CD4-positive, CD25-positive, alpha-beta regulatory T cell (primary cell): Measurements from ENCODE around the gene AGBL4. TPM values are rescaled to one million over a fixed set of nuclear protein-coding genes. Genes with fewer than 3 reads are reported as not detected.

Experiments used
- ATAC-seq, 2 donors: fragments of 150-1000 bp; cut with Tn5 transposase; one replicate each; pipeline ENCODE4 v1.10.0; 2021; ENCODE audit warnings: low read depth in 2 of 2, moderate number of reproducible peaks in 2 of 2, moderate library complexity in 1 of 2
- DNase-seq, 3 donors: peaks; one replicate each; pipeline versions ENCODE4 v3.0.0 to v3.0.0-alpha.2; 2012 to 2022; ENCODE audit warnings: mixed read lengths in 1 of 3
- H3K27ac ChIP-seq: one replicate; pipeline ENCODE4 v1.7.0; 2013; ENCODE audit warnings: mild to moderate bottlenecking, low read length; ENCODE audit not compliant: insufficient read depth, poor library complexity, severe bottlenecking
- H3K27me3 ChIP-seq: one replicate; pipeline ENCODE4 v1.7.0; 2013; ENCODE audit warnings: low read length; ENCODE audit not compliant: control insufficient read depth, insufficient read depth
- H3K36me3 ChIP-seq: one replicate; pipeline ENCODE4 v1.7.0; 2013; ENCODE audit warnings: mild to moderate bottlenecking, low read length, moderate library complexity; ENCODE audit not compliant: control insufficient read depth, insufficient read depth
- H3K4me1 ChIP-seq: 2 replicates; pipeline ENCODE4 v1.7.0; 2013; ENCODE audit warnings: mild to moderate bottlenecking, low read length; ENCODE audit not compliant: insufficient read depth, control insufficient read depth, poor library complexity, severe bottlenecking
- H3K4me3 ChIP-seq: one replicate; pipeline ENCODE4 v1.7.0; 2013; ENCODE audit warnings: low read depth, mild to moderate bottlenecking, low read length, moderate library complexity
- H3K9me3 ChIP-seq, 2 experiments: 1 replicate in 1 of 2; 2 replicates in 1 of 2; pipeline ENCODE4 v1.7.0; 2013; ENCODE audit warnings: low read length in 2 of 2, mild to moderate bottlenecking in 1 of 2, moderate library complexity in 1 of 2; ENCODE audit not compliant: control insufficient read depth in 2 of 2
- H3K27ac Mint-ChIP-seq, 3 donors: one replicate each; pipeline ENCODE4 v1.8.0; 2020 to 2022; ENCODE audit warnings: mild to moderate bottlenecking in 3 of 3, mixed read lengths in 3 of 3, moderate library complexity in 2 of 3
- H3K27me3 Mint-ChIP-seq: one replicate; pipeline ENCODE4 v1.8.0; 2022; ENCODE audit warnings: mild to moderate bottlenecking, mixed read lengths
- H3K36me3 Mint-ChIP-seq: one replicate; pipeline ENCODE4 v1.8.0; 2020; ENCODE audit warnings: mixed read lengths
- H3K4me1 Mint-ChIP-seq, 4 donors: one replicate each; pipeline ENCODE4 v1.8.0; 2020 to 2022; ENCODE audit warnings: mixed read lengths in 4 of 4, mild to moderate bottlenecking in 1 of 4
- H3K4me3 Mint-ChIP-seq, 4 donors: one replicate each; pipeline ENCODE4 v1.8.0; 2020 to 2022; ENCODE audit warnings: mild to moderate bottlenecking in 4 of 4, mixed read lengths in 4 of 4, moderate library complexity in 3 of 4
- H3K9me3 Mint-ChIP-seq, 7 donors: one replicate each; pipeline ENCODE4 v1.8.0; 2020 to 2022; ENCODE audit warnings: mixed read lengths in 7 of 7, mild to moderate bottlenecking in 3 of 7, moderate library complexity in 2 of 7
- polyA plus RNA-seq, 4 donors: library from polyadenylated mRNA; unstranded; fragments of 300-500 nt; fragmentation: Illumina TruSeq; gene quantifications; one replicate each; pipeline ENCODE4 v1.2.3, GENCODE V29; 2021
- total RNA-seq: library from RNA; stranded (reverse); gene quantifications from one replicate; pipeline ENCODE4 v1.2.3, GENCODE V29; 2022

Gene AGBL4
- total and polyA plus RNA-seq, 5 donors from 2014 or later = 0.47 TPM; not detected in 4

DNA sequence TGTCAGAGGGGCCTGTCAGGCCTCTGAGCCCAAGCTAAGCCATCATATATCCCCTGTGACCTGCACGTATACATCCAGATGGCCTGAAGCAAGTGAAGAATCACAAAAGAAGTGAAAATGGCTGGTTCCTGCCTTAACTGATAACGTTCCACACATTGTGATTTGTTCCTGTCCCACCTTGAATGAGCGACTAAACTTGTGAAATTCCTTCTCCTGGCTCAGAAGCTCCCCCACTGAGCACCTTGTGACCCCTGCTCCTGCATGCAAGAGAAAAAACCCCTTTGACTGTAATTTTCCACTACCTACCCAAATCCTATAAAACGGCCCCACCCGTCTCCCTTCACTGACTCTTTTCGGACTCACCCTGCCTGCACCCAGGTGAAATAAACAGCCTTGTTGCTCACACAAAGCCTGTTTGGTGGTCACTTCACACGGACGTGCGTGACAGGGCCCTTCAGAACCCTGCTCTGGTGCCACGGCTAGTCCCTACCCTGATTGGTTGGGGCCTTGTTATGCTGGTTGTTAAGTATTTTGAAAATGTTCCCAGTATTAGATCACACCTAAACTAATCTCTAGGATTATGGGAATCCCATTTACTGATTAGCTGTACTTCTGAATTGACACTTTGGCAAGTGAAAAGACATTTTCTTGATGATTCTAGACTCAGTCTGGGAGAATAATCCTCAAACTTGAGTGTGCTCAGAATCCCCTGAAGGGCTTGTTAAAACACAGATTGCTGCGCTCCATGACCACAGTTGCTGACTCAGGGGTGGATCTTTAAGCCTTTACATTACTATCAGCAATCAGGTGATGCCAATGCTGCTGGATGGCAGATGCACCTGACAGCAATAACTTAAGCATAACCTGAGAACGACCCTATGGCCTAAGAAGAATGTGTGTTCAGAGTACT lies 1523.0 kb downstream of the AGBL4 start:
- no peak overlapping the region for H3K27ac Mint-ChIP-seq

DNA sequence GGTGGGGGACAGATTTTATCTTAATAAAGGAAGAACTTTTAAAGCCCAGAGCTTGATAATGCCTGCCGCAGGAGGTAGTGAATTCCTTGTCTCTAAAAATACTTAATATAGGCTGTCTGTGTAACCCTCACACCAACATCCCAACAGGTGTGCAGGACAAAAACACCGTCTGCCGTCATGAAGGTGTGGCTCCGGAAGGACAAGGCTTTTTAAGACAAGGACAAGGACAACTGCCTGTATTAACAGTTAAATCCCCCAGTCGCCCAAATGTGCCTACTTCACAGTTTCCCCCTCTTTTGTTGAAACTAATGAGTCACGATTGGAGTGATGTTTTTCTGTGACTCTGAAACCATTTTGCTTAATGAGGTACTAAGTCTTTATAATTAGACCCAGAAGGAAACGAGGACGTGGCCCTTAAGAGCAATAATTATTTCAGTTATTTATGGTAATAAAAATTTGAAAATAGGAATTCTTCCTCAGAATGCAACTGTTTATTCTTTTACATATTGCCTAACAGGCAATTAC lies 1524.5 kb downstream of the AGBL4 start:
- ATAC-seq (no peak), DNase-seq (no peak)
- Histone ChIP-seq H3K4me1 (no peaks in the 10 kb centered on the region), H3K27me3 (no peaks in the 10 kb centered on the region), H3K27ac (no peak overlapping the region), H3K4me3 (no peak overlapping the region), H3K36me3 (no peaks in the 10 kb centered on the region), H3K9me3 (no peaks in the 10 kb centered on the region)
- Mint-ChIP-seq H3K27ac (no peak overlapping the region), H3K4me1 (peaks cover 0 to 3% (median 0%) of the 10 kb centered on the region in 4 donors), H3K27me3 (no peaks in the 10 kb centered on the region), H3K36me3 (no peaks in the 10 kb centered on the region), H3K4me3 (no peak overlapping the region), H3K9me3 (no peaks in the 10 kb centered on the region)

More for the DNA sequence above, 1523.0 kb downstream of the AGBL4 start:
- ATAC-seq (no peak), DNase-seq (no peak)
- Histone ChIP-seq H3K4me1 (no peaks in the 10 kb centered on the region), H3K27ac (no peak overlapping the region), H3K27me3 (no peaks in the 10 kb centered on the region), H3K4me3 (no peak overlapping the region), H3K36me3 (no peaks in the 10 kb centered on the region), H3K9me3 (no peaks in the 10 kb centered on the region)
- H3K4me1 Mint-ChIP-seq = peaks cover 0 to 3% (median 0%) of the 10 kb centered on the region in 4 donors
- no peaks in the 10 kb centered on the region for H3K36me3 Mint-ChIP-seq
- no peak overlapping the region for H3K4me3 Mint-ChIP-seq
- H3K27me3 Mint-ChIP-seq = no peaks in the 10 kb centered on the region
- H3K9me3 Mint-ChIP-seq = no peaks in the 10 kb centered on the region

DNA sequence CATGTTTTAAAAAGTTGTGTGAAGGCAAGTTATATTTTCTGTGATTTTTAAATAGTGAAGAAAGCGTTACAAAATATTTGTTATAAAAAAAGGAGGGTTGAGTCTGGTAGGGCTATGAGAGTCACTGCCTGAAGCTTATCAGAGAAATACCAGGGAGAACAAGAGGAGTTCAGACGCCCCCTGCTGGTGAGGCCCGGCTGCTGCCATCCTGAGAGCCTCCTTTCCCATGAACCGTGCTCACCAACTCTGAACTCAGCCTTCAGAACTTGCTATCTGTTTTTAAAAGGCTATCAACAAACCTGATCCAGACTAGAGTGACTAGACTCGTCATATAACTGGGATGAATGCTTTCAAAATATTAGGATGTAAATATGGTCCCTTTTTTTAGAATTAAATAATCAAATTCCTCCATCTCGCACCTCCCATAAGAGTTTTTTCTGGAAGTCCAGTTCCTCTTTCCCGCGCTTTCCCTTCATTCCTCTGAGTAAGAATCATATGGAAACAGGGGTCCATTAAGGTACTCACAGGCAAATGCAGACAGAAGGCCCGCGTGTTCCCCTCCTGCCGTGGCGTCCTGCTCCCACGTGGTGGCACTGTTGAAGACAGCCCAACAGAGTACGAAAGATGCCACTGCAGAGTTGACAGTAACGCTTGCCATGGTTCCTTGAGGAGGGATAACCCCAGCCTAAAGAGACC lies 1525.5 kb downstream of the AGBL4 start:
- H3K36me3 ChIP-seq = no peaks in the 10 kb centered on the region
- H3K27ac Mint-ChIP-seq = peak overlapping the region in 1 of 3 donors; percentile 74

GRCh38 chr1:48495911-48496310 lies 1527.8 kb downstream of the AGBL4 start:
- Histone ChIP-seq H3K4me3 (no peak overlapping the region), H3K27me3 (no peaks in the 10 kb centered on the region), H3K4me1 (no peaks in the 10 kb centered on the region), H3K36me3 (no peaks in the 10 kb centered on the region), H3K9me3 (no peaks in the 10 kb centered on the region), H3K27ac (no peak overlapping the region)
- peak overlapping the region in 1 of 3 donors; percentile 7 for H3K27ac Mint-ChIP-seq
- no peaks in the 10 kb centered on the region for H3K9me3 Mint-ChIP-seq
- DNase-seq = no peak
- no peak overlapping the region for H3K4me3 Mint-ChIP-seq
- H3K36me3 Mint-ChIP-seq = no peaks in the 10 kb centered on the region
- peaks cover 0 to 3% (median 0%) of the 10 kb centered on the region in 4 donors for H3K4me1 Mint-ChIP-seq
- no peak for ATAC-seq
- H3K27me3 Mint-ChIP-seq = peaks cover 5% of the 10 kb centered on the region

More for the DNA sequence above, 1525.5 kb downstream of the AGBL4 start:
- Histone ChIP-seq H3K4me1 (no peaks in the 10 kb centered on the region), H3K27me3 (no peaks in the 10 kb centered on the region), H3K27ac (no peak overlapping the region), H3K9me3 (no peaks in the 10 kb centered on the region), H3K4me3 (no peak overlapping the region)
- DNase-seq (peak; percentile 13 to 58 (median 30)), ATAC-seq (peak; percentile 50 to 56)
- no peaks in the 10 kb centered on the region for H3K27me3 Mint-ChIP-seq
- no peak overlapping the region for H3K4me3 Mint-ChIP-seq
- no peaks in the 10 kb centered on the region for H3K9me3 Mint-ChIP-seq
- H3K4me1 Mint-ChIP-seq = peaks cover 0 to 3% (median 0%) of the 10 kb centered on the region in 4 donors
- H3K36me3 Mint-ChIP-seq = no peaks in the 10 kb centered on the region

DNA sequence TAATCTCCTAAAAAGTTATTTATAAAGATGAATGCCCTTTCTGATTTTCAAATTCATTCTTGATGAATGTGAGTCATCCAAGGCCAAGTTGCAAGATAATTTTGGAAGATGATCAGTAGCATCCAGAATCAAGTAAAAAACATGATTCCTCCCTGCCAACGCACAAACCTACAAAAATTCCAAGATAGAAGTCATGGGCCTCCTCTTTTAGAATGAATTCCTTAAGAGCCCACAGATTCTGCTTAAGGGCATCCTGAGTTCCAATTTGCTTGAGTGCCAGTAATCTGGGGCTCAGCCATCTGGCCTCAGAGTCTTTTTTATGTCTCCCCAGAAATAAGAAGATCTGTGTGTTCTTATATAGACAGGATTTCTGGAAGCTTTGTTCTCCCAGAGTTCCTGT lies 1528.6 kb downstream of the AGBL4 start:
- Histone ChIP-seq H3K27ac (no peak overlapping the region), H3K27me3 (no peaks in the 10 kb centered on the region), H3K9me3 (no peaks in the 10 kb centered on the region), H3K4me3 (no peak overlapping the region), H3K4me1 (no peaks in the 10 kb centered on the region), H3K36me3 (no peaks in the 10 kb centered on the region)
- ATAC-seq (no peak), DNase-seq (no peak)
- H3K9me3 Mint-ChIP-seq = peaks cover 0 to 1% (median 0%) of the 10 kb centered on the region in 7 donors
- peaks cover 0 to 3% (median 0%) of the 10 kb centered on the region in 4 donors for H3K4me1 Mint-ChIP-seq
- peaks cover 5% of the 10 kb centered on the region for H3K27me3 Mint-ChIP-seq
- H3K36me3 Mint-ChIP-seq = no peaks in the 10 kb centered on the region
- no peak overlapping the region for H3K4me3 Mint-ChIP-seq
- no peak overlapping the region for H3K27ac Mint-ChIP-seq

DNA sequence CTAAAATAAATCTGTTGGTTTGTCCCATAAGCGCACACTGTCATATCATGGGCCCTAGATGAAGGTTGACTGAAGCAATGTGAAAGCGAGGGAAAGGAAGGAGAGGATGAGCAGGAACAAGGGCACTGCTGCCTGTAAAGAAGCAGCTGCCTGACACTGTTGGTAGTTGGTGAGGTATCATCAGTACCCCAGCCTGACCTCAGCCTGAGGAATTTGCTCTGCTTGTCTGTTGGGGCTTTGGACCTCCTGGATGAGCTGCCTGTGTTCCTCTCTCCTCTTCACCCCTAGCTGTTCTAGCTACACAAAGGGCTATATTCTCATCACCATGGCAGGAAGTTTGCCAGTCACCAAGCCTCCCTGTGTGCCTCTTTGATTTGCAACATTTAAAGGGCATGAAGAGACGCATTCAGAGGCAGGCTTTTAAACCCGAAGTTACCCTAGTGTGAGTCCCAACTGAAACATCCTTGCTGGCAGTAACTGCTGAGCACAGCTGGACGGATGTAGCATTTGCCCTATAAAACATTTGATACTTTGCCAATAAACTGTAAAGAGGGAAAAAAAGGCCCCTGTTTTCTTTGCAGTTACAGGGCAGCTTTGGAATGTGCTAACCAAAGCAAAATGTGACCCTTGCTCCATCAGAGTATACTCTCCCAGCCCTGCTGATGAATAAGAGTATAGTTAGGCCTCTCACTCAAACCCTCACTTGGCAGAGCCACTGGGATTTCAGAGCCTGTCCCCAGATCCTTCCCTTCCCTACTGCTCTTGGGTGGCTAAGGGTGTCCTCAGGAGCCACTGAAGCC lies 1529.6 kb downstream of the AGBL4 start:
- no peak overlapping the region for H3K27ac ChIP-seq
- Mint-ChIP-seq H3K4me3 (no peak overlapping the region), H3K9me3 (peaks cover 0 to 1% (median 0%) of the 10 kb centered on the region in 7 donors), H3K36me3 (no peaks in the 10 kb centered on the region), H3K4me1 (peaks cover 0 to 3% (median 0%) of the 10 kb centered on the region in 4 donors), H3K27ac (no peak overlapping the region), H3K27me3 (peaks cover 5% of the 10 kb centered on the region)
- H3K4me3 ChIP-seq = no peak overlapping the region
- no peak for DNase-seq
- H3K9me3 ChIP-seq = no peaks in the 10 kb centered on the region
- no peak for ATAC-seq
- no peaks in the 10 kb centered on the region for H3K27me3 ChIP-seq
- H3K36me3 ChIP-seq = no peaks in the 10 kb centered on the region
- no peaks in the 10 kb centered on the region for H3K4me1 ChIP-seq

DNA sequence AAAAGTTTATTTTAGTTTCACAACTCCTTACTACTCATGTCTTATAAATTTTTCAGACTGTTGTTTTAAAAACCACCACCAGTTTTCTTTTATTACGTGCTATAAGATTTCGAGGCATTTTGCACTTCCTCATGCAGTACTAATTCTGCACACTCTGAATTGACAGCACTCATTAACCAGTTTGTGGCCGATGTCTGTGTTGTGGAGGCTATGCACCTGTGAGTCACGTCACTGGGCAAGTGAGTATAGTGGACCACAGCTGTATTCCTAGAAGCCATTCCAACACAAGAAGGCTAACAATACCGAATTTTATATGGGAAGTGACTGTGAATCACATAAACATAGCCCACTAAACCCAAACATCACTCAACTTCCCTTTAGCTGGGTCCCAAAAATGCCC lies 1530.7 kb downstream of the AGBL4 start:
- Mint-ChIP-seq H3K4me3 (no peak overlapping the region), H3K36me3 (no peaks in the 10 kb centered on the region), H3K9me3 (peaks cover 0 to 1% (median 0%) of the 10 kb centered on the region in 7 donors), H3K27ac (no peak overlapping the region), H3K27me3 (peaks cover 5% of the 10 kb centered on the region), H3K4me1 (peaks cover 0 to 1% (median 0%) of the 10 kb centered on the region in 4 donors)
- H3K4me1 ChIP-seq = no peaks in the 10 kb centered on the region
- H3K27ac ChIP-seq = no peak overlapping the region
- H3K27me3 ChIP-seq = no peaks in the 10 kb centered on the region
- DNase-seq (no peak), ATAC-seq (no peak)
- H3K36me3 ChIP-seq = no peaks in the 10 kb centered on the region
- no peaks in the 10 kb centered on the region for H3K9me3 ChIP-seq
- no peak overlapping the region for H3K4me3 ChIP-seq
